GM12878 (cell line): Measurements from ENCODE around the gene SLC25A29. TPM values are rescaled to one million over a fixed set of nuclear protein-coding genes. Genes with fewer than 3 reads are reported as not detected.

ENCODE experiments used
- ATAC-seq: fragments of 200-7000 bp; cut with Tn5 transposase; 3 replicates; pipeline ENCODE4 v1.9.1; 2020; ENCODE audit warnings: mild to moderate bottlenecking, moderate library complexity
- BruUV-seq: library from RNA; stranded (reverse); fragments of 400-500 nt; replicated peaks from 2 replicates; lab custom pipeline; 2021; lab: Mats Ljungman, UMichigan
- CTCF ChIA-PET: fragments of 300-600 bp; sonication (Branson Sonifier 250); formaldehyde crosslinking; extraction: SDS; loops from one replicate; lab custom pipeline; 2021; ENCODE audit warnings: inconsistent platforms; lab: Yijun Ruan, JAX
- POLR2A ChIA-PET: fragments of 350-600 bp; formaldehyde crosslinking; extraction: SDS; loops from one replicate; lab custom pipeline; 2021; ENCODE audit warnings: inconsistent platforms; lab: Charles Lee
- RAD21 ChIA-PET: fragments of 300-600 bp; sonication (Branson Sonifier 250); formaldehyde crosslinking; loops from one replicate; lab custom pipeline; 2023; ENCODE audit warnings: antibody characterized with exemption; ENCODE audit not compliant: unreplicated experiment; lab: Charles Lee
- SMC1A ChIA-PET: fragments of 300-600 bp; sonication (Branson Sonifier 250); formaldehyde crosslinking; loops from one replicate; lab custom pipeline; 2023; ENCODE audit not compliant: unreplicated experiment, uncharacterized antibody; lab: Charles Lee
- DNase-seq: peaks from one replicate; pipeline ENCODE4 v3.0.0-alpha.2; 2011; ENCODE audit warnings: low read depth, low spot score
- FAIRE-seq: peaks from 3 replicates; lab custom pipeline; 2011; peaks lifted over from hg19 to GRCh38; lab: Jason Lieb, UNC
- H2AFZ ChIP-seq: 2 replicates; pipeline ENCODE4 v1.6.0; 2011; ENCODE audit warnings: low read depth, low read length, control low read depth; ENCODE audit not compliant: control insufficient read depth
- H3K27ac ChIP-seq: 2 replicates; pipeline ENCODE4 v1.5.1; 2011; ENCODE audit warnings: control low read depth; ENCODE audit not compliant: control insufficient read depth, insufficient read depth
- H3K27me3 ChIP-seq, 2 experiments: replicated peaks in 1 of 2; 2 replicates each; pipeline versions ENCODE4 v1.6.0 to v1.6.1; 2011; ENCODE audit warnings: low read length in 1 of 2; ENCODE audit not compliant: control insufficient read depth in 2 of 2, insufficient read depth in 2 of 2
- H3K36me3 ChIP-seq, 2 experiments: 2 replicates each; pipeline ENCODE4 v1.5.1; 2011; ENCODE audit warnings: low read length in 1 of 2; ENCODE audit not compliant: control insufficient read depth in 2 of 2, insufficient read depth in 2 of 2
- H3K4me1 ChIP-seq: 2 replicates; pipeline ENCODE4 v1.6.1; 2011; ENCODE audit warnings: mild to moderate bottlenecking, low read length, moderate library complexity, mixed read lengths; ENCODE audit not compliant: control insufficient read depth, insufficient read depth
- H3K4me2 ChIP-seq: 2 replicates; pipeline ENCODE4 v1.6.0; 2011; ENCODE audit warnings: control low read depth; ENCODE audit not compliant: control insufficient read depth, insufficient read depth
- H3K4me3 ChIP-seq: fragments of 200-600 bp; sonication (generic); 2 replicates; pipeline ENCODE4 v1.5.1; 2016
- H3K79me2 ChIP-seq: 2 replicates; pipeline ENCODE4 v1.6.0; 2011; ENCODE audit warnings: low read length; ENCODE audit not compliant: control insufficient read depth, insufficient read depth
- H3K9ac ChIP-seq: 2 replicates; pipeline ENCODE4 v1.8.0; 2011; ENCODE audit warnings: low read length, control low read depth, mixed read lengths; ENCODE audit not compliant: control insufficient read depth, insufficient read depth
- H3K9me3 ChIP-seq: replicated peaks from 3 replicates; pipeline ENCODE4 v1.5.1; 2011; ENCODE audit warnings: mild to moderate bottlenecking, low read length; ENCODE audit not compliant: control insufficient read depth, insufficient read depth
- H4K20me1 ChIP-seq: 2 replicates; pipeline ENCODE4 v1.6.0; 2011; ENCODE audit not compliant: control insufficient read depth, insufficient read depth
- BRCA1 ChIP-seq: IDR thresholded peaks from 2 replicates; pipeline ENCODE4 v1.6.1; 2011; ENCODE audit warnings: low read depth, low read length, improper control_type of control experiment
- HCFC1 ChIP-seq: fragments of 150-350 bp; IDR thresholded peaks from 2 replicates; pipeline ENCODE4 v1.6.1; 2014; ENCODE audit warnings: low read length
- IRF4 ChIP-seq: IDR thresholded peaks from 2 replicates; pipeline ENCODE4 v1.6.1; 2011; ENCODE audit warnings: low read depth, low read length
- RCOR1 ChIP-seq: conservative IDR thresholded peaks from 2 replicates; pipeline ENCODE4 v1.6.1; 2012; ENCODE audit warnings: low read depth, low read length, improper control_type of control experiment
- WGBS: methylation state at CpG from one replicate; pipeline ENCODE4 v1.1.6; 2016; ENCODE audit warnings: low lambda C conversion rate; ENCODE audit not compliant: insufficient replicate concordance, insufficient coverage; ENCODE audit errors: missing lambda C conversion rate; 5-methylcytosine and 5-hydroxymethylcytosine counted together
- in situ Hi-C: fragments of 300-500 bp; cut with MboI; formaldehyde crosslinking; loops from 9 replicates; pipeline ENCODE4 v1.14.3; 2018; ENCODE audit warnings: mixed read lengths
- intact Hi-C: fragments of 100-400 bp; cut with micrococcal nuclease; formaldehyde crosslinking; loops from one replicate; pipeline ENCODE4 v1.14.2; 2022; ENCODE audit not compliant: unreplicated experiment
- polyA plus RNA-seq, 11 experiments: library from polyadenylated mRNA; depleted of rRNA in 4 of 11; unstranded in 6 of 11; stranded (reverse) in 5 of 11; fragments of >200 nt; fragmentation: Nextera tagmentation in 4 of 11; fragmentation: Illumina TruSeq in 1 of 11; extraction: Ambion mirVana in 4 of 11; extraction: Trizol in 1 of 11; gene quantifications; 1 replicate in 1 of 11; 2 replicates in 10 of 11; pipeline versions ENCODE4 v1.2.1 to v1.2.3, GENCODE V29; 2011 to 2016; ENCODE audit warnings: inconsistent platforms in 2 of 11, missing spikeins in 2 of 11, low read depth in 1 of 11
- total RNA-seq, 4 experiments: library from RNA; depleted of rRNA in 3 of 4; stranded (reverse); fragments of >200 nt in 3 of 4; fragmentation: Illumina TruSeq in 1 of 4; extraction: Trizol in 1 of 4; gene quantifications; 2 replicates each; pipeline versions ENCODE4 v1.2.1 to v1.2.3, GENCODE V29; 2013 to 2021
- TF ChIP-seq, protein P1 (sequence below): IDR thresholded peaks from 2 replicates; pipeline ENCODE4 v1.6.1; 2011; ENCODE audit warnings: borderline replicate concordance, low read depth, mild to moderate bottlenecking, moderate library complexity, low read length; ENCODE audit not compliant: insufficient read depth, poor library complexity, severe bottlenecking
- TF ChIP-seq, protein P2 (sequence below): fragments of 450-650 bp; formaldehyde crosslinking; IDR thresholded peaks from 2 replicates; pipeline ENCODE4 v1.4.0; 2020; ENCODE audit warnings: mild to moderate bottlenecking, moderate library complexity

Gene SLC25A29
- total and polyA plus RNA-seq, 10 of the 15 experiments (the other 5 are each of a cell fraction or from before 2014, with no cell fraction given), result 0.42 to 13.3 (median 4.0) TPM; not detected in 1

DNA sequence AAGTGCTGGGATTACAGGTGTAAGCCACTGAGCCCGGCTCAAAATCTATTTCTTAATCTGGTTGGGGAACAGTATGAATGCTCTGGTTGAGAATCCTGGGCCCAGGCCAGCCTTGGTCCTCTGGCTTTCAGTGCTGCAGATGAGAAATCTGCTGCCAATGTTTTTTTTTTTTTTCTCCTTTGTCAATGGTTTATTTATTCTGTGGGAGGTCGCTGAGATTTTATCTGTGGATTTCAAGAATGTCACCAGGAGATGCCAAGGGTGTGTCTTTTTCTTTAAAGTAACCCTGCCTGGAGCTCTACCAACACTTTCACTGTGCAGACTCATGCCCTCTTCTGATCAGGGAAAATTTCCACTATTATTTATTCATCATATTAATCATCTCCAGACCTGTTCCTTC, 3.6 kb downstream of the SLC25A29 start:
- intact Hi-C loops, result loop anchor here (1.0 to 5.0 kb wide), 2 partner anchors 75 to 340 kb away; no protein-coding TSS in a partner anchor
- H3K4me3 ChIP-seq, result no peak overlapping the region
- DNase-seq (no peak), FAIRE-seq (no peak), ATAC-seq (no peak)
- no peak overlapping the region for H2AFZ ChIP-seq
- ChIA-PET RAD21 (interaction anchor here (0.7 to 4.1 kb wide), 7 partner anchors 10 to 95 kb away, joined by 3 to 25 read pairs (median 3); a partner anchor contains a TSS), CTCF (interaction anchor here (0.9 to 3.3 kb wide), 17 partner anchors 9 to 343 kb away, joined by 3 to 26 read pairs (median 6); partner anchors contain the start of gene WDR25), POLR2A (interaction anchor here (0.5 to 0.7 kb wide), 4 partner anchors 13 to 342 kb away, joined by 3 to 6 read pairs (median 4); no protein-coding TSS in a partner anchor), SMC1A (interaction anchor here (1.0 to 3.7 kb wide), 7 partner anchors 8 to 132 kb away, joined by 3 to 25 read pairs (median 4); partner anchors contain the start of gene WDR25)
- no peaks in the 10 kb centered on the region for H3K9me3 ChIP-seq
- in situ Hi-C loops, result loop anchor here (5.0 kb wide), 1 partner anchor 70 kb away; no protein-coding TSS in a partner anchor
- peaks cover 0 to 5% of the 10 kb centered on the region in 2 experiments; a peak in 1 of 4 replicates for H3K27me3 ChIP-seq
- no peaks in the 10 kb centered on the region for H4K20me1 ChIP-seq
- no peak overlapping the region for H3K9ac ChIP-seq
- TF ChIP-seq HCFC1, result no peak
- TF ChIP-seq, protein P1, sequence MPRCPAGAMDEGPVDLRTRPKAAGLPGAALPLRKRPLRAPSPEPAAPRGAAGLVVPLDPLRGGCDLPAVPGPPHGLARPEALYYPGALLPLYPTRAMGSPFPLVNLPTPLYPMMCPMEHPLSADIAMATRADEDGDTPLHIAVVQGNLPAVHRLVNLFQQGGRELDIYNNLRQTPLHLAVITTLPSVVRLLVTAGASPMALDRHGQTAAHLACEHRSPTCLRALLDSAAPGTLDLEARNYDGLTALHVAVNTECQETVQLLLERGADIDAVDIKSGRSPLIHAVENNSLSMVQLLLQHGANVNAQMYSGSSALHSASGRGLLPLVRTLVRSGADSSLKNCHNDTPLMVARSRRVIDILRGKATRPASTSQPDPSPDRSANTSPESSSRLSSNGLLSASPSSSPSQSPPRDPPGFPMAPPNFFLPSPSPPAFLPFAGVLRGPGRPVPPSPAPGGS, result no peak
- TF ChIP-seq RCOR1, result no peak
- TF ChIP-seq IRF4, result no peak
- no peaks in the 10 kb centered on the region for H3K79me2 ChIP-seq
- no peak overlapping the region for H3K4me2 ChIP-seq
- H3K36me3 ChIP-seq, result no peaks in the 10 kb centered on the region
- BruUV-seq, result no TSS peak
- H3K27ac ChIP-seq, result no peak overlapping the region
- peaks cover 7% of the 10 kb centered on the region for H3K4me1 ChIP-seq
- 35% methylated on average over 2 of the region's 2 CpGs for WGBS

DNA sequence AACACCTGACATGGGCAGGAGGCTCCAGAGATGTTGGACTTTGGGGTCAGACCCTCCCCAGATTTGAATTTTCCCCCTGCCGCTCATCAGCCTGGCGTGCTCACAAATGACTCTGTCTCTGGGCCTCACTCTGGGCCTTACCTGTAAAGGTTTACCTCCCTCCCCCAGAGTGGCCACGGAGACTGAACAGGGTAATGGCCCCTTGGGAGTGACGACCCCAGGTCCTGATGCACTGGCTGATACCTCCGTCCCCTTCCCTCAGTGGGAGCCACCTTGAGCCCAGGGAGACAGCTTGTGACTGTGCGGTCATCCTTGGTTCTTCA, 7.0 kb downstream of the SLC25A29 start:
- Histone ChIP-seq H3K4me3 (no peak overlapping the region), H3K4me2 (no peak overlapping the region), H3K79me2 (no peaks in the 10 kb centered on the region), H3K9ac (no peak overlapping the region), H3K36me3 (no peaks in the 10 kb centered on the region), H3K27ac (no peak overlapping the region)
- FAIRE-seq (no peak), DNase-seq (no peak)
- 66% methylated on average over 6 of the region's 6 CpGs for WGBS
- in situ Hi-C loops, result no loop called here
- POLR2A ChIA-PET, result no interaction called here
- CTCF ChIA-PET, result interaction anchor here (1.7 kb wide), 1 partner anchor 13 kb away, joined by 4 read pairs; no protein-coding TSS in a partner anchor
- no TSS peak for BruUV-seq
- TF ChIP-seq BRCA1, result no peak
- TF ChIP-seq, protein P2, sequence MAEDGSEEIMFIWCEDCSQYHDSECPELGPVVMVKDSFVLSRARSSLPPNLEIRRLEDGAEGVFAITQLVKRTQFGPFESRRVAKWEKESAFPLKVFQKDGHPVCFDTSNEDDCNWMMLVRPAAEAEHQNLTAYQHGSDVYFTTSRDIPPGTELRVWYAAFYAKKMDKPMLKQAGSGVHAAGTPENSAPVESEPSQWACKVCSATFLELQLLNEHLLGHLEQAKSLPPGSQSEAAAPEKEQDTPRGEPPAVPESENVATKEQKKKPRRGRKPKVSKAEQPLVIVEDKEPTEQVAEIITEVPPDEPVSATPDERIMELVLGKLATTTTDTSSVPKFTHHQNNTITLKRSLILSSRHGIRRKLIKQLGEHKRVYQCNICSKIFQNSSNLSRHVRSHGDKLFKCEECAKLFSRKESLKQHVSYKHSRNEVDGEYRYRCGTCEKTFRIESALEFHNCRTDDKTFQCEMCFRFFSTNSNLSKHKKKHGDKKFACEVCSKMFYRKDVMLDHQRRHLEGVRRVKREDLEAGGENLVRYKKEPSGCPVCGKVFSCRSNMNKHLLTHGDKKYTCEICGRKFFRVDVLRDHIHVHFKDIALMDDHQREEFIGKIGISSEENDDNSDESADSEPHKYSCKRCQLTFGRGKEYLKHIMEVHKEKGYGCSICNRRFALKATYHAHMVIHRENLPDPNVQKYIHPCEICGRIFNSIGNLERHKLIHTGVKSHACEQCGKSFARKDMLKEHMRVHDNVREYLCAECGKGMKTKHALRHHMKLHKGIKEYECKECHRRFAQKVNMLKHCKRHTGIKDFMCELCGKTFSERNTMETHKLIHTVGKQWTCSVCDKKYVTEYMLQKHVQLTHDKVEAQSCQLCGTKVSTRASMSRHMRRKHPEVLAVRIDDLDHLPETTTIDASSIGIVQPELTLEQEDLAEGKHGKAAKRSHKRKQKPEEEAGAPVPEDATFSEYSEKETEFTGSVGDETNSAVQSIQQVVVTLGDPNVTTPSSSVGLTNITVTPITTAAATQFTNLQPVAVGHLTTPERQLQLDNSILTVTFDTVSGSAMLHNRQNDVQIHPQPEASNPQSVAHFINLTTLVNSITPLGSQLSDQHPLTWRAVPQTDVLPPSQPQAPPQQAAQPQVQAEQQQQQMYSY, result no peak
- TF ChIP-seq, all 136 proteins: peak for 0
- ChIA-PET RAD21 (no interaction called here), SMC1A (interaction anchor here (1.2 kb wide), 2 partner anchors 76 to 78 kb away, joined by 4 to 7 read pairs; a partner anchor contains a TSS)
- Histone ChIP-seq H3K27me3 (no peaks in the 10 kb centered on the region), H4K20me1 (no peaks in the 10 kb centered on the region), H3K4me1 (peaks cover 16% of the 10 kb centered on the region), H2AFZ (no peak overlapping the region), H3K9me3 (no peaks in the 10 kb centered on the region)
- intact Hi-C loops, result no loop called here
- no peak for ATAC-seq
